ENCODE results near the gene TMEM30A. TPM values are rescaled to one million over a fixed set of nuclear protein-coding genes. Genes with fewer than 3 reads are reported as not detected.

The TMEM30A gene
- total and polyA plus RNA-seq, 4 donors = 33.3 to 71.0 (median 45.4) TPM

- Histone ChIP-seq H3K9ac (ENCODE audit: low read depth in 1 of 2, low read length in 2 of 2) (no peak overlapping the region), H3K4me3 (ENCODE audit: low read depth in 1 of 3, low read length in 3 of 3) (no peak overlapping the region)
These were observed 49.1 kb upstream of the TMEM30A start for GRCh38 chr6:75333676-75334200.

More at GRCh38 chr6:75333676-75334200, 49.1 kb upstream of the TMEM30A start:
- no peak overlapping the region for H3K27ac ChIP-seq (ENCODE audit: low read depth in 1 of 2, low read length in 2 of 2)
- no peaks in the 10 kb centered on the region for H3K4me1 ChIP-seq (ENCODE audit: control insufficient read depth in 4 of 4, insufficient read depth in 4 of 4, low read length in 3 of 4)
- TF ChIP-seq YY1 (IDR thresholded peaks at IDR 0.05) (no peak), SP1 (IDR thresholded peaks at IDR 0.05) (no peak), REST (IDR thresholded peaks at IDR 0.05) (no peak), HNF4G (IDR thresholded peaks at IDR 0.05) (no peak), FOXA1 (IDR thresholded peaks at IDR 0.05) (no peak), EGR1 (IDR thresholded peaks at IDR 0.05; ENCODE audit: low read depth in 2 of 2) (no peak), JUND (IDR thresholded peaks at IDR 0.05) (no peak), ATF3 (IDR thresholded peaks at IDR 0.05) (no peak), RAD21 (IDR thresholded peaks at IDR 0.05) (no peak), CTCF (IDR thresholded peaks at IDR 0.05; ENCODE audit: low read depth, low read length, missing input control) (no peak), GABPA (IDR thresholded peaks at IDR 0.05 in 1 of 2, conservative IDR thresholded peaks at IDR 0.05 in 1 of 2) (no peak), MAX (IDR thresholded peaks at IDR 0.05) (no peak), RXRA (IDR thresholded peaks at IDR 0.05) (no peak)
- H3K36me3 ChIP-seq (ENCODE audit: control insufficient read depth in 4 of 4, insufficient read depth in 3 of 4, low read depth in 1 of 4, low read length in 3 of 4) = no peaks in the 10 kb centered on the region
- H3K9me3 ChIP-seq (ENCODE audit: control insufficient read depth in 4 of 4, low read length in 3 of 4) = no peaks in the 10 kb centered on the region
- DNase-seq (ENCODE audit: low spot score) = no peak
- peaks cover 0 to 2% (median 0%) of the 10 kb centered on the region in 4 donors for H3K27me3 ChIP-seq (ENCODE audit: control insufficient read depth in 4 of 4, insufficient read depth in 4 of 4, low read length in 3 of 4)
- 58% methylated on average over 2 of the region's 2 CpGs for WGBS

Data from liver (tissue), 9 donors.